A549 (cell line): ENCODE measurements around the gene SORCS2.

Experiments
- CBX8 ChIP-seq: fragments of 200-600 bp; sonication (generic); IDR thresholded peaks from 2 replicates; pipeline ENCODE4 v1.6.1; 2016
- CTCF ChIP-seq: fragments of >200 bp; sonication (Bioruptor Twin); formaldehyde crosslinking; IDR thresholded peaks from 3 replicates; pipeline ENCODE4 v1.5.1; 2016
- HOXA7 ChIP-seq: fragments of 250-450 bp; sonication (Bioruptor Pico); IDR thresholded peaks from 2 replicates; pipeline ENCODE4 v1.5.0; 2020; ENCODE audit warnings: mild to moderate bottlenecking, moderate library complexity
- POLR2A ChIP-seq: IDR thresholded peaks from 2 replicates; pipeline ENCODE4 v1.6.1; 2012; ENCODE audit warnings: mild to moderate bottlenecking, low read length
- ZFP36 ChIP-seq: fragments of 450-650 bp; IDR thresholded peaks from 2 replicates; pipeline ENCODE4 v1.6.1; 2014; ENCODE audit warnings: borderline replicate concordance; ENCODE audit not compliant: partially characterized antibody

DNA sequence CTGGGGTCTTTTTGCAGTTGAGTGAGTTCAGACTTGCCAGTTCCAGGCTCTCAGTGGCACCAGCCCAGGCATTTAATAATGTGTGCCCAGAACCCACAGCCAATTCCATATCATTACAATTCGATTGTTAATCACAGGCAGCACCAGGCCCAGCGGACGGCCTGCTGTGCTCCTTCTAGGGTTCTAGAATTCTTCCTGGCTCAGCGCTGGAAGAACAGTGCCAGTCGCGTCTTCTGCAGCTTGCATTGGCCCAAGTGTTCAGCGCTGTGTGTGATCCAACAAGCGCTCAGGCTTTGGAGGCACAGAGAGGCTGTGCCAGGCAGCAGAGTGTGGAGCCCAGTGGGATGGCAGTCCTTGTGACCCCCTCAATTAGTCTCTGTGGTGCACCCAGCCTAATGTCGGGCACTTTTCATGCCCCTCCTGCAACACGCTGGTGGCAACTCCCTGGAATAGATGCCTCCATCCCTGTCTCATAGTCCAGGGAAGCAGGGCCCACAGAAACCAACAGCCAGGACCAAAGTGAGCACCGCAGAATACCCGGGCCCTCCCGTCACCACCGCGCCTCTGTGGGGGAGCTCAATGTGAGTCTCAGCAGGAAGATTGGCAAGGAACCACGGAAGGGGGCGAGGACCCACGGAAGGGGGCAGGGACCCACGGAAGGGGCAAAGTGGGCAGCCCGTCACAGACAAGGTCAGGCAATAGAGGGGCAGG is 554.2 kb downstream of the SORCS2 start:
- TF ChIP-seq HOXA7 (CRISPR knock-in tag): no peak
- no peak for TF ChIP-seq ZFP36
- TF ChIP-seq CBX8: no peak
- no peak for TF ChIP-seq CTCF
- no peak for TF ChIP-seq POLR2A
